ENCODE measurements around the gene RNF186.
A peak's percentile ranks its signal among the peaks of the same experiment; 100 is the strongest.

The RNF186 gene, protein sequence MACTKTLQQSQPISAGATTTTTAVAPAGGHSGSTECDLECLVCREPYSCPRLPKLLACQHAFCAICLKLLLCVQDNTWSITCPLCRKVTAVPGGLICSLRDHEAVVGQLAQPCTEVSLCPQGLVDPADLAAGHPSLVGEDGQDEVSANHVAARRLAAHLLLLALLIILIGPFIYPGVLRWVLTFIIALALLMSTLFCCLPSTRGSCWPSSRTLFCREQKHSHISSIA

GRCh38 chr1:19814681-19815503, at the start of gene RNF186:
TSS of gene RNF186 (minus strand) at chr1:19815283. CDS start at chr1:19815101, 182 bp downstream.
- H4K20me1 ChIP-seq = no peaks in the 10 kb centered on the region
- no peak within 1 kb of the TSS for H3K9ac ChIP-seq
- H3K9me3 ChIP-seq (replicated peaks in 1 of 11) = no peaks in the 10 kb centered on the region; a peak in 1 of 22 replicates
- peak within 1 kb of the TSS in 8 of 11 experiments; percentile 13 to 62 (median 54); a peak in 14 of 22 replicates for H3K4me2 ChIP-seq
- H3K36me3 ChIP-seq = no peaks in the 10 kb centered on the region
- H3K4me1 ChIP-seq = peaks cover 0 to 44% (median 33%) of the 10 kb centered on the region in 10 experiments; a peak in 14 of 20 replicates
- H3K27me3 ChIP-seq = no peaks in the 10 kb centered on the region
- no peak for TF ChIP-seq Cebpa-rat (IDR thresholded peaks at IDR 0.05)
- H3K27ac ChIP-seq = no peak within 1 kb of the TSS
- no peak within 1 kb of the TSS for H3K4me3 ChIP-seq

DNA sequence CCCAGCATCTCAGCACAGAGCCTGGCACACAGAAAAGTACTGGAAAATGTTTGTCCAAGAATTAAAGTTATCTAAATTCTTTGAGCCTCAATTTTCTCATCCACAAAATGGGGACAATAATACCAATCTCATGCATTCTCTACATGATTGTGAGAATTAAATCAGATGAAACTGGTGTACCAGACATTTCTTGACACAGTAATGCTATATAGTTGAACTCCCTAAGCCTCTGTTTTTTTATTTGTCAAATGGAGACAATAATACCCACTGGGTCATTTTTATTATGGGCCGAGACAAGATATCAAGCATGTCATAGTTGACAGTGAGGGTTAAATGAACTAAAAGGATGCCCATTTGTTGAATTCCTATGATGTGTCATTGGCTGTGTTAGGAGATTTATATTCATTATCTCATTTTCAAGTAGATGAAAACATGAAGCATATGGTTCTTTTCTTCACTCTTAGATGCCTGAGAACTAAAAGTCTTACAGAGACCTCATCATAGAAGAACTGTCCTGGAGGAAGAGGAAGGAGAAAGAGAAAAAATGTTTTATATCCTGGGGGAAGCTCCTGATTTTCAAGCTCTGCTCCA, 49.6 kb upstream of the RNF186 start:
- Histone ChIP-seq H3K9ac (no peak overlapping the region), H3K9me3 (replicated peaks in 1 of 11) (peaks cover 14 to 35% (median 18%) of the 10 kb centered on the region in 11 experiments), H3K27me3 (no peaks in the 10 kb centered on the region), H3K4me2 (no peak overlapping the region), H3K4me1 (peaks cover 0 to 2% (median 0%) of the 10 kb centered on the region in 10 experiments; a peak in 1 of 20 replicates), H3K4me3 (no peak overlapping the region), H3K27ac (no peak overlapping the region), H3K36me3 (no peaks in the 10 kb centered on the region), H4K20me1 (no peaks in the 10 kb centered on the region)
- TF ChIP-seq Cebpa-rat (IDR thresholded peaks at IDR 0.05) = no peak

GRCh38 chr1:19862944-19863343, 47.9 kb upstream of the RNF186 start:
- Histone ChIP-seq H3K9ac (no peak overlapping the region), H3K4me3 (no peak overlapping the region), H3K27me3 (no peaks in the 10 kb centered on the region), H3K9me3 (replicated peaks in 1 of 11) (peaks cover 14 to 35% (median 18%) of the 10 kb centered on the region in 11 experiments), H3K4me2 (no peak overlapping the region), H3K4me1 (peaks cover 0 to 13% (median 0%) of the 10 kb centered on the region in 10 experiments; a peak in 7 of 20 replicates), H3K36me3 (no peaks in the 10 kb centered on the region), H3K27ac (no peak overlapping the region), H4K20me1 (no peaks in the 10 kb centered on the region)
- TF ChIP-seq Cebpa-rat (IDR thresholded peaks at IDR 0.05) = no peak

GRCh38 chr1:19861842-19862530, 46.9 kb upstream of the RNF186 start:
- Histone ChIP-seq H3K27ac (no peak overlapping the region), H3K4me1 (peaks cover 0 to 13% (median 0%) of the 10 kb centered on the region in 10 experiments; a peak in 7 of 20 replicates), H3K27me3 (no peaks in the 10 kb centered on the region), H3K9me3 (replicated peaks in 1 of 11) (peaks cover 14 to 35% (median 18%) of the 10 kb centered on the region in 11 experiments), H3K4me2 (no peak overlapping the region), H3K36me3 (no peaks in the 10 kb centered on the region), H3K9ac (no peak overlapping the region), H4K20me1 (no peaks in the 10 kb centered on the region), H3K4me3 (no peak overlapping the region)
- no peak for TF ChIP-seq Cebpa-rat (IDR thresholded peaks at IDR 0.05)

- no peak for TF ChIP-seq Cebpa-rat (IDR thresholded peaks at IDR 0.05)
- peaks cover 14 to 35% (median 18%) of the 10 kb centered on the region in 11 experiments for H3K9me3 ChIP-seq (replicated peaks in 1 of 11)
- no peak overlapping the region for H3K9ac ChIP-seq
- no peak overlapping the region for H3K4me2 ChIP-seq
- H3K4me1 ChIP-seq = peaks cover 0 to 13% (median 0%) of the 10 kb centered on the region in 10 experiments; a peak in 7 of 20 replicates
- no peaks in the 10 kb centered on the region for H3K27me3 ChIP-seq
- no peak overlapping the region for H3K4me3 ChIP-seq
- H3K27ac ChIP-seq = no peak overlapping the region
- no peaks in the 10 kb centered on the region for H4K20me1 ChIP-seq
- no peaks in the 10 kb centered on the region for H3K36me3 ChIP-seq
Measured at GRCh38 chr1:19861034-19861433, 46.0 kb upstream of the RNF186 start.

DNA sequence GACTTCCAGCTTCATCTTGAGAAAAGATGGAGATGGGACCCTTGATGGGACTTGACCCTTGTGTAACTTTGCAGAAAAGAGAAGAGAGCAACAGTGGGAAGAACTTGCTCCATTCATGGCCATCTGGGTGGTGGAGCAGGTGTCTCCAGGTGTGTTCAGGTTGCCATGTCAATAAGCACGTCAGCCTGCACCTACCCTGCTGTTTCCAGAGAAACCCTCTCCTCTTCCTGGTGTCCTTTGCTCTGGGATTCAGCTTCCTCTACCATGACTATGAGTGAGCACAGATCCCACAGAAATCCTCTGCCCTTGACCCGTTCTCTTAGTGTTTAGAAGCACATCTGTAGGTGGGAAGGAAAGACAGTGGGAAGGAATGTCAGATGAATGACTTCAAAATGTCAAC, 45.3 kb upstream of the RNF186 start:
- Histone ChIP-seq H3K27me3 (no peaks in the 10 kb centered on the region), H3K9ac (no peak overlapping the region), H3K36me3 (no peaks in the 10 kb centered on the region), H4K20me1 (no peaks in the 10 kb centered on the region), H3K9me3 (replicated peaks in 1 of 11) (peaks cover 14 to 31% (median 18%) of the 10 kb centered on the region in 11 experiments), H3K4me2 (no peak overlapping the region), H3K4me1 (peaks cover 0 to 13% (median 0%) of the 10 kb centered on the region in 10 experiments; a peak in 7 of 20 replicates), H3K27ac (no peak overlapping the region), H3K4me3 (no peak overlapping the region)
- TF ChIP-seq Cebpa-rat (IDR thresholded peaks at IDR 0.05) = no peak

GRCh38 chr1:19859876-19860275, 44.8 kb upstream of the RNF186 start:
- Histone ChIP-seq H3K9ac (no peak overlapping the region), H3K4me3 (no peak overlapping the region), H3K4me1 (peaks cover 0 to 13% (median 0%) of the 10 kb centered on the region in 10 experiments; a peak in 7 of 20 replicates), H3K4me2 (no peak overlapping the region), H3K36me3 (no peaks in the 10 kb centered on the region), H3K27ac (no peak overlapping the region), H3K27me3 (no peaks in the 10 kb centered on the region), H3K9me3 (replicated peaks in 1 of 11) (peaks cover 14 to 27% (median 17%) of the 10 kb centered on the region in 11 experiments), H4K20me1 (no peaks in the 10 kb centered on the region)
- no peak for TF ChIP-seq Cebpa-rat (IDR thresholded peaks at IDR 0.05)

DNA sequence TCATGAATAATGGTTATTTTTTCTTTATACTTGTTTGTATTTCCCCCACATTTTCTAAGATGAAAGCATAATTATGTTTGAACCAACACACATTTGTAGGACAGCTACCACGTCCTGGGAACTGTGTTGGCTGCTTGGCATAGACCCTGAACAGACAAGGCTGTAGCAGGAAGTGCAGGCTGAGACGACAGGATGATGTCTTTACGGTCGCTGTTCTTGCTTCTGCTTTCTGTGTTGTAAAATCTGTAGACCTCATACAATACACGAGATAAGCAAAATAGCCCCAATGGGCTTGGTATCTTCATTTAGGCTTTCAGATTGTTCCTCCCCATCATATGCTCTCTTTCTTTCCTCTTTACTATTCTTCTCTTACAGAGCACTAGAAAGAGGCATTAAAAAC, 43.8 kb upstream of the RNF186 start:
- H4K20me1 ChIP-seq = no peaks in the 10 kb centered on the region
- no peak overlapping the region for H3K27ac ChIP-seq
- no peak for TF ChIP-seq Cebpa-rat (IDR thresholded peaks at IDR 0.05)
- H3K4me1 ChIP-seq = peaks cover 0 to 13% (median 0%) of the 10 kb centered on the region in 10 experiments; a peak in 7 of 20 replicates
- peaks cover 14 to 21% (median 16%) of the 10 kb centered on the region in 11 experiments for H3K9me3 ChIP-seq (replicated peaks in 1 of 11)
- H3K4me3 ChIP-seq = no peak overlapping the region
- H3K27me3 ChIP-seq = no peaks in the 10 kb centered on the region
- no peak overlapping the region for H3K9ac ChIP-seq
- peak overlapping the region in 3 of 11 experiments; percentile 33 to 68 (median 40); a peak in 6 of 22 replicates for H3K4me2 ChIP-seq
- no peaks in the 10 kb centered on the region for H3K36me3 ChIP-seq

Data from BLaER1 treated with 17β-estradiol and CSF1 and Interleukin-3, amounts not matched to agents 10 nM and 100 nM (cell line).